ENCODE data around the gene KCTD11.
"Not testable (repeated sequence)": the region's sequence is repeated elsewhere in the genome, so short reads cannot be mapped to it uniquely, and the experiment has no call there.

Gene KCTD11

DNA sequence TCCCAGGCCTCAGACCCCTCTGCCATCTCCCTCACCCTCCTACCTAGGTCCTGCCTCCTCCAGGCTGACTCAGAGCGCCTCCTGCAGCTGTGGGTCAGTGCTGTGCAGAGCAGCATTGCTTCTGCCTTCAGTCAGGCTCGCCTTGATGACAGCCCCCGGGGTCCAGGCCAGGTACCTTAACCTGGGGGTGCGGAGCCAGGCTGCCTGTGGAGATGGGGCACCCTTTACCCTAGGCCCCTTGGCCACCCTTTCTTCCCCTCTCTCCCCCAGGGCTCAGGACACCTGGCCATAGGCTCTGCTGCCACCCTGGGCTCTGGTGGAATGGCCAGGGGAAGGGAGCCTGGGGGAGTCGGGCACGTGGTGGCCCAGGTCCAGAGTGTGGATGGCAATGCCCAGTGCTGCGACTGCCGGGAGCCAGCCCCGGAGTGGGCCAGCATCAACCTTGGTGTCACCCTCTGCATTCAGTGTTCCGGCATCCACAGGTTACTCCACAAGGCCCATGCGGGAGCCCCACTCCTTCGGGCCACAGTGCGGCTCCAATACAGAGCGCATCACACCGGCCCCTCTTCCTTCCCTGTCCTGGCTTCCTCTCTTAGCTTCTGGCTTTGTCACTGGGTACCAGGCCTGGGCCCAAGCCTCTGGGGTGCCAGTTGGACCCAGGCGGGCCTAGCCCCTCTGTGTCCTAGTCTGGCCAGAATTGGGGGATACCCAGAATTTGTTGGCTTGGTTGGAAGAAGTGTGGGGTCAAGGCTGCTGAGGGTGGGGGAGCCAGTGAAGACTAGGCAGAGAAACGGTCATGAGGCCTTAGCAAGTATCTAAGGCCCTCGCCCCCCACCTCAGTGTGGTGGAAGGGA lies 5.0 kb upstream of the KCTD11 start:
- no peak for DNase-seq

DNA sequence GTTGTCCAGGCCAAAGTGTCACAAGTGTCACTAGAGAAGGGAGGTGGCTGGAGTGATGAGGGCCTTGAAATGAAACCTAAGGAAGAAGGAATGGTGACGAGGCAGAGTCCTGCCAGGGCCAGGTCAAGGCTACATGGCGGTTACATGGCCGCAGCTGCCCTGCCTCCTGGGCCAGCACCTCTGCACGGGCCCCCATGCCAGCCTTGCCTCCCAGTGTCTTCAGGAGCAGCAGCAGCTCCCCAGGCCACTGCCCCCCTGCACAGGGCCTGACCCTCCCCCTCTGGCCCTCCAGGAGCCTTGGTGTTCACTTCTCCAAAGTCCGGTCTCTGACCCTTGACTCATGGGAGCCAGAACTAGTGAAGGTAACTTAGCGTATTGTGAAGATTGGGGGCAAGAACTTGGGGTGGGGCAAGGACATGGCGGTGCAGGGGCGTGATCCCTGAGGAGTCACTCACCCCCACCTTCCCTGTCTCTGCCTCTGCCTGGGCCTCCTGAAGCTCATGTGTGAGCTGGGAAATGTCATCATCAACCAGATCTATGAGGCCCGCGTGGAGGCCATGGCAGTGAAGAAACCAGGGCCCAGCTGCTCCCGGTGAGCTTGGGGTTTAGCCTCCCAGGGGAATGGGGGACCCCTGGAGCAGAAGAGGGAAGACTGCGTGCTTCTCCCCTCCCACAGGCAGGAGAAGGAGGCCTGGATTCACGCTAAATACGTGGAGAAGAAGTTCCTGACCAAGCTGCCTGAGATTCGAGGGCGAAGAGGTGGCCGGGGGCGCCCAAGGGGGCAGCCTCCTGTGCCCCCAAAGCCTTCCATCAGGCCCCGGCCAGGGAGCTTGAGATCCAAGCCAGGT lies 4.1 kb upstream of the KCTD11 start:
- DNase-seq, result no peak

GRCh38 chr17:7348478-7349242 lies 3.3 kb upstream of the KCTD11 start:
- DNase-seq, result no peak

- DNase-seq, result no peak
Measured at GRCh38 chr17:7352503-7352889, 534 bp downstream of the KCTD11 start.

DNA sequence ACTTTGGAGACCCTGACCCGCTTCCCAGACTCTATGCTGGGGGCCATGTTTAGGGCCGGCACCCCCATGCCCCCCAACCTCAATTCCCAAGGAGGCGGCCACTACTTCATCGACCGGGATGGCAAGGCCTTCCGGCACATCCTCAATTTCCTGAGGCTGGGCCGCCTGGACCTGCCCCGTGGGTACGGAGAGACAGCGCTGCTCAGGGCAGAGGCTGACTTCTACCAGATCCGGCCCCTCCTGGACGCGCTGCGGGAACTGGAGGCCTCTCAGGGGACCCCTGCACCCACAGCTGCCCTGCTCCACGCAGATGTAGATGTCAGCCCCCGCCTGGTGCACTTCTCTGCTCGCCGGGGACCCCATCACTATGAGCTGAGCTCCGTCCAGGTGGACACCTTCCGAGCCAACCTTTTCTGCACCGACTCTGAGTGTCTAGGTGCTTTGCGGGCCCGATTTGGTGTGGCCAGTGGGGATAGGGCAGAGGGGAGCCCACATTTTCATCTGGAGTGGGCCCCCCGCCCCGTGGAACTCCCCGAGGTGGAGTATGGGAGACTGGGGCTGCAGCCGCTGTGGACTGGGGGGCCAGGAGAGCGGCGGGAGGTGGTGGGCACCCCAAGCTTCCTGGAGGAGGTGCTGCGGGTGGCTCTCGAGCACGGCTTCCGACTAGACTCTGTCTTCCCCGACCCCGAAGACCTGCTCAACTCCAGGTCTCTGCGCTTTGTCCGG lies 1.1 kb downstream of the KCTD11 start:
- no peak for DNase-seq

DNA sequence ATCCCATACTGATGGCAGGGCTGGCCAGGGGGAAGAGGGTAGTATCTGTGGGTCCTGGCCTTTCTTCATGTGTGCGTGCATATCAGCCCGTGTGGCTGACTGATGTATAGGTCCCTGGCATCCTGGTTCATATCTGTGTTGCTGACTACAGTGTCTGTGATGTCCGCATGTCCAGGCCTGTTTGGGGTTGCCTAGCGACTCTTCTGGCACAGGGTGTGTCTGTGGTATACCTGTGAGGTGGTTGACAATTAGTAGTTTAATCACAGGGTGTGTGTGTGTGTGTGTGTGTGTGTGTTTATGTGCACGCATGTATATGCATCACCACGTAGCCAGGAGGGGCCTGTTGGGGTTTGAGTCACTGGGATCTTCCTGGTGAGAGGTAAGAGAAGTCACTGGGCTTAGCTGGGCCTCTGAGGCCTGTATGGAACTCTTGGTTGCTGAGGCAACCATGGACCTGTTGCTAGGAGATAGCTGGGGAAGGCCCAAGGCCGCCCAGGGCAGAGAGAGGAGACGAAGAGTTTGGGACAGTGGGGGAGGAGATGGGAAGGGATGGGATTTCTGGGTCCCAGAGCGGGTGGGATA lies 2.4 kb downstream of the KCTD11 start:
- peak; percentile 44 for DNase-seq

DNA sequence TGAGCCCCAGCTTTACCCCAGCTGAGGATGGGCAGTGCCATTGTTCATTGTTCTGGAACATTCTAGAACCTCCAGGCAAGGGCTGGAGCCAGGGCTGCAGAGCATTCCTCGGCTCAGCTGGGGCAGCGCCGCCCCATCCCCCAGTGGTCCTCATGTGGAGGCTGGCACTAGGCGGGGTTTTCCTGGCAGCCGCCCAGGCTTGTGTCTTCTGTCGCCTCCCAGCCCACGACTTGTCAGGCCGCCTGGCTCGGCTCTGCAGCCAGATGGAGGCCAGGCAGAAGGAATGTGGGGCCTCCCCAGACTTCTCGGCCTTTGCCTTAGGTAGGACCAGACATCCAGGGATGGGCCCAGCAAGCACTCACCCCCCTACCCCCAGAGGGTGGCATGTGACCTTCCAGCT lies 3.1 kb downstream of the KCTD11 start, which contains the start of gene TMEM95:
TSS of gene TMEM95 (plus strand) at position 104 of the 400 bp plus-strand sequence. CDS start at position 153, 49 bp downstream.
- DNase-seq, result no peak

DNA sequence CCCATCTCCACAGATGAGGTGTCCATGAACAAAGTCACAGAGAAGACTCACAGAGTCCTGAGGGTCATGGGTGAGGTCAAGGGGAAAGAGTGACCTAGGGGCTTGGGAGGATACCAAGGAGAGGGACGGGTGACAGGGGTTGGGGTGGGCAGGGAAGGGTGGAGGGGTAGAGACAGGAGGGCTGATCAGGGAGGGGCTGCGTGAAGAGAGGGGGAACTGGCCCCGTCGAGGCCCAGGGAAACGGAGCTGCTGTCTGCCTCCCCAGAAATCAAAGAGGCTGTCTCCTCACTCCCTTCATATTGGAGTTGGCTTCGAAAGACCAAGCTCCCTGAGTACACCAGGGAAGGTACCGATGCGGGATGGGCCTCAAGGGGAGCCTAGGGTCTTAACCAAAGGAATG lies 3.6 kb downstream of the KCTD11 start:
- DNase-seq, result no peak

GRCh38 chr17:7356072-7356549 lies 4.1 kb downstream of the KCTD11 start:
- DNase-seq, result peak; percentile 90

GRCh38 chr17:7356756-7357155 lies 4.8 kb downstream of the KCTD11 start:
- DNase-seq, result no peak

DNA sequence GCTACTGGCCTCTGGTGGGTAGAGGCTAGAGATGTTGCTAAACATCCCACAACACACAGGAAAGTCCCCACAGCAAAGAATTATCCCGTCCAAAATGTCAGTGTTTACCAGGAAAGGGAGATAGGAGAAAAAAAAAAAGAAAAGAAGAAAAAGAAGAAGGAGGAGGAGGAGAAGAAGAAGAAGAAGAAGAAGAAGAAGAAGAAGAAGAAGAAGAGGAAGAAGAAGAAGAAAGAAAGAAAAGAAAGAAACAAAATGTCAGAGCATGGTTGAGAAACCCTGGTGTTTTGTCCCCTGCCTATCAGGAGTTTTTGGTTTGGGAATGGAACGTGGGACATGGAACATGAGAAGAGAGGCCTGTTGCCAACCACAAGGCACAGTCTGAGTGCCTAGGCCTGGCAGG lies 5.4 kb downstream of the KCTD11 start:
- DNase-seq, result no peak

DNA sequence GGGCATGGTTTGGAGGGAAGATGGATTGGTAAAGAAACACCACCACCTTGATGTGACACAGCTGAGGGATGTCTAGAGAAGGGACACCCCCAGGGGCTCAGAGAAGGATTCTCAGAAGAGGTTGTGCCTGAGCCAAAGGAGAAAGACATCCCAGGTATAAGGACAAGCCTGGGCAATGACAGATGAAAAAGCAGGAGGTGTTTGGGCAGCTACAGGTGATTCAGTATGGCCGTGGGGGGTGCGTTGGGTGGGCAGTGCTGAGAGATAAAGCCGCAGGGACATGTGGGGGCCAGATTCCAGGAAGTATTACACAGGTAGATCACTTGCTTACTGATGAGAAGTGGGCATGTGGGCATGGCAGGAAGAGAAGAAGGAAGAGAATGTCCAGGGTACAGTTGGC lies 9.9 kb downstream of the KCTD11 start:
- no peak for DNase-seq

DNA sequence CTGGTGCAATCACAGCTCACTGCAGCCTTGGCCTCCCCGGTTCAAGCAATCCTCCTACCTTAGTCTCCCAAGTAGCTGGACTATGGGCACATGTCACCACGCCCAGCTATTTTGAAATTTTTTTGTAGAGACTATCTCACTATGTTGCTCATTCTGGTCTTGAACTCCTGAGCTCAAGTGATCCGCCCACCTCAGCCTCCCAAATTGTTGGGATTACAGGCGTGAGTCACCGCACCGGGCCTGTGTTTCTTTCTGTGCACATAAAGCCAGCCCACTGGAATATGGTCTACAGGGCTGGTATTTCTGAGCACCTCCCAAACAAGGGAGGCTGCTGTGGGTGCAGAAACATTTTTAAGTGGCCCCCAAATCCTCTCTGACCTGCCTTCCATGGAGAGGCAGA lies 11.3 kb downstream of the KCTD11 start:
- DNase-seq, result no peak

GRCh38 chr17:7365963-7366362 lies 14.0 kb downstream of the KCTD11 start:
- not testable (repeated sequence) for DNase-seq

GRCh38 chr17:7367083-7367482 lies 15.1 kb downstream of the KCTD11 start:
- DNase-seq, result no peak

- no peak for DNase-seq
Measured at GRCh38 chr17:7367918-7368598, 16.1 kb downstream of the KCTD11 start.

DNA sequence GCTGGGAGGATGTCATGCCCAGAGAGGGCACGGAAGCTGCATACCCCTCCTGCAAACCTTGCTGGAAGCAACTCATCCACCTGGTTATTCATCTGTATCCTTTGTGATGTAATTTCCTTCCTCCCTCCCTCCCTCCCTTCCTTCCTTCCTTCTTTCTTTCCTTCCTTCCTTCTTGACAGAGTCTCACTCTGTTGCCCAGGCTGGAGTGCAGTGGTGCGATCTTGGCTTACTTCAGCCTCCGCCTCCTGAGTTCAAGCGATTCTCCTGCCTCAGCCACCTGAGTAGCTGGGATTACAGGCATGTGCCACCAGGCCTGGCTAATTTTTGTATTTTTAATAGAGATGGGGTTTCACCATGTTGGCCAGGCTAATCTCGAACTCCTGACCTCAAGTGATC lies 16.6 kb downstream of the KCTD11 start:
- not testable (repeated sequence) for DNase-seq

DNA sequence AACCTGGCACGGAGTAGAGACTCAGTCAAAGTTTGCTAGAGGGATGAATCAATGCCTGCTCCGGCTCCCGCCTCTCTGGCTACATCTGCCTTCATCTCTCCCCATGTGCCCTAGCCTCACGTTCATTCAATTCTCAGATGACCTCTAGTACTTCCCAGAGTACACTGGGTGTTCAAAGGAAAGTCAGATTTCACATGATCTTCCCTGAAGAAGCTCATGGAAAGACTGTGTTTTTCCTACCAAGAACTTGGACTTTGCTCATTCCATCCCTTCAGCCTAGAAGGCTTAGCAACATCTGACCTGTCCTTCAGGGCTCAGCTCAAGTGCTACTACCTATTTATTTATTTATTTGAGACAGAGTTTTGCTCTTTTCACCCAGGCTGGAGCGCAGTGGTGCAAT lies 17.9 kb downstream of the KCTD11 start:
- no peak for DNase-seq

- no peak for DNase-seq
Measured at GRCh38 chr17:7370853-7371252, 18.9 kb downstream of the KCTD11 start.

GRCh38 chr17:7374353-7374752 lies 22.4 kb downstream of the KCTD11 start:
- DNase-seq, result no peak

DNA sequence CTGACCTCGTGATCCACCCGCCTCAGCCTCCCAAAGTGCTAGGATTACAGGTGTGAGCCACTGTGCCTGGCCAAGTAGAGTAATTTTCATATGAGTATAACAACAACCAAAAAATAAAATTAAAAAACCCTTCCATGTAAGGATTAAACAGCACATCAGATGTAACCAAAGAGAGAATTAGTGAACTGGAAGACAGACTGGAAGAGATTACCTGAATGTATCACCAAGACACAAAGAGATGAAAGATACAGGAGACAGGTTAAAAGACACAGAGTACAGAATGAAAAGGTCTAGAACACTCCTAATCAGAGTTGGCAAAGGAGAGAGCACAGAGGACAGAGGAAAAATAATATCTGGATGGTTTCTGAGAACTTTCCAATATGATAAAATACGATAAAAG lies 27.2 kb downstream of the KCTD11 start:
- DNase-seq, result no peak
